HG03280 (cell line): Measurements from ENCODE around the gene ANKLE1.
A peak's percentile ranks its signal among the peaks of the same experiment; 100 is the strongest.

Source experiments
- ATAC-seq: cut with Tn5 transposase; IDR thresholded peaks from one replicate; pipeline ENCODE4 v1.9.1; 2021; ENCODE audit warnings: mild to moderate bottlenecking, moderate library complexity; ENCODE audit not compliant: unreplicated experiment

The ANKLE1 gene

GRCh38 chr19:17281391-17282304 lies at the start of gene ANKLE1:
Gene ANKLE1 (plus strand): TSS chr19:17281901. CDS start chr19:17281921, 20 bp downstream.
- ATAC-seq, result no peak

GRCh38 chr19:17232258-17232657 lies 49.4 kb upstream of the ANKLE1 start:
- no peak for ATAC-seq

- no peak for ATAC-seq
These were observed 46.8 kb upstream of the ANKLE1 start for GRCh38 chr19:17234911-17235299.

- peak; percentile 57 for ATAC-seq
These were observed 46.3 kb upstream of the ANKLE1 start for GRCh38 chr19:17235300-17235970.

GRCh38 chr19:17235971-17236777 lies 45.5 kb upstream of the ANKLE1 start:
- no peak for ATAC-seq

GRCh38 chr19:17236811-17237543 lies 44.7 kb upstream of the ANKLE1 start:
- ATAC-seq, result no peak

- ATAC-seq, result no peak
These were observed 43.7 kb upstream of the ANKLE1 start for GRCh38 chr19:17237747-17238706.

- ATAC-seq, result no peak
These were observed 41.5 kb upstream of the ANKLE1 start for GRCh38 chr19:17240062-17240752.

- ATAC-seq, result no peak
These were observed 40.8 kb upstream of the ANKLE1 start for GRCh38 chr19:17240826-17241399.

GRCh38 chr19:17242431-17243208 lies 39.1 kb upstream of the ANKLE1 start:
- ATAC-seq, result no peak

- no peak for ATAC-seq
These were observed 38.4 kb upstream of the ANKLE1 start for GRCh38 chr19:17243211-17243829.

- no peak for ATAC-seq
These were observed 37.7 kb upstream of the ANKLE1 start for GRCh38 chr19:17243830-17244617.

- no peak for ATAC-seq
These were observed 36.8 kb upstream of the ANKLE1 start for GRCh38 chr19:17244618-17245534.

- ATAC-seq, result peak; percentile 7
These were observed 36.1 kb upstream of the ANKLE1 start, which contains the start of gene NR2F6 for GRCh38 chr19:17245535-17245984. Gene NR2F6 (minus strand): TSS chr19:17245919. CDS start chr19:17245220, 699 bp downstream.
